HFFc6 (cell line): ENCODE results near the gene CCNK. TPM values are rescaled to one million over a fixed set of nuclear protein-coding genes. Genes with fewer than 3 reads are reported as not detected.

Experiments
- DNase-seq: peaks from one replicate; pipeline ENCODE4 v3.0.0-alpha.2; 2018
- H3K27ac Mint-ChIP-seq: 2 replicates; pipeline ENCODE4 v1.8.0; 2020; ENCODE audit warnings: mild to moderate bottlenecking, mixed read lengths
- H3K27me3 Mint-ChIP-seq: 2 replicates; pipeline ENCODE4 v1.8.0; 2021; ENCODE audit warnings: mild to moderate bottlenecking, moderate library complexity, mixed read lengths; ENCODE audit not compliant: insufficient read depth
- H3K36me3 Mint-ChIP-seq: 2 replicates; pipeline ENCODE4 v1.8.0; 2021; ENCODE audit warnings: low read depth, mixed read lengths
- H3K4me1 Mint-ChIP-seq: 2 replicates; pipeline ENCODE4 v1.8.0; 2020; ENCODE audit warnings: low read depth, mixed read lengths
- H3K4me3 Mint-ChIP-seq: 2 replicates; pipeline ENCODE4 v1.8.0; 2020; ENCODE audit warnings: mild to moderate bottlenecking, moderate library complexity, mixed read lengths
- H3K9me3 Mint-ChIP-seq: 2 replicates; pipeline ENCODE4 v1.8.0; 2020; ENCODE audit warnings: mild to moderate bottlenecking, mixed read lengths
- total RNA-seq, 6 experiments: library from RNA; stranded (reverse); fragmentation: NEBNext Ultra II Directional; extraction: Animal tissue kit (Norgen Biotek cat#: 25700); gene quantifications; 2 replicates in 1 of 6; 3 replicates in 5 of 6; pipeline ENCODE4 v1.2.3, GENCODE V29; 2021
- TF ChIP-seq, protein P1 (sequence below): fragments of 200-600 bp; sonication (generic); IDR thresholded peaks from 2 replicates; pipeline ENCODE4 v1.5.0; 2021; ENCODE audit warnings: antibody characterized with exemption, mild to moderate bottlenecking

Gene CCNK
- total RNA-seq, 6 experiments from 2014 or later, result 74.9 to 93.1 (median 86.4) TPM

- peaks cover 1% of the 10 kb centered on the region for H3K27me3 Mint-ChIP-seq
- no peak overlapping the region for H3K4me3 Mint-ChIP-seq
- no peaks in the 10 kb centered on the region for H3K9me3 Mint-ChIP-seq
- no peak overlapping the region for H3K27ac Mint-ChIP-seq
- DNase-seq, result no peak
- no peaks in the 10 kb centered on the region for H3K36me3 Mint-ChIP-seq
- TF ChIP-seq, protein P1, sequence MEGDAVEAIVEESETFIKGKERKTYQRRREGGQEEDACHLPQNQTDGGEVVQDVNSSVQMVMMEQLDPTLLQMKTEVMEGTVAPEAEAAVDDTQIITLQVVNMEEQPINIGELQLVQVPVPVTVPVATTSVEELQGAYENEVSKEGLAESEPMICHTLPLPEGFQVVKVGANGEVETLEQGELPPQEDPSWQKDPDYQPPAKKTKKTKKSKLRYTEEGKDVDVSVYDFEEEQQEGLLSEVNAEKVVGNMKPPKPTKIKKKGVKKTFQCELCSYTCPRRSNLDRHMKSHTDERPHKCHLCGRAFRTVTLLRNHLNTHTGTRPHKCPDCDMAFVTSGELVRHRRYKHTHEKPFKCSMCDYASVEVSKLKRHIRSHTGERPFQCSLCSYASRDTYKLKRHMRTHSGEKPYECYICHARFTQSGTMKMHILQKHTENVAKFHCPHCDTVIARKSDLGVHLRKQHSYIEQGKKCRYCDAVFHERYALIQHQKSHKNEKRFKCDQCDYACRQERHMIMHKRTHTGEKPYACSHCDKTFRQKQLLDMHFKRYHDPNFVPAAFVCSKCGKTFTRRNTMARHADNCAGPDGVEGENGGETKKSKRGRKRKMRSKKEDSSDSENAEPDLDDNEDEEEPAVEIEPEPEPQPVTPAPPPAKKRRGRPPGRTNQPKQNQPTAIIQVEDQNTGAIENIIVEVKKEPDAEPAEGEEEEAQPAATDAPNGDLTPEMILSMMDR, result no peak
- H3K4me1 Mint-ChIP-seq, result peaks cover 58% of the 10 kb centered on the region
Observed at GRCh38 chr14:99534333-99534732, 53.1 kb downstream of the CCNK start.

GRCh38 chr14:99534863-99535262, 53.7 kb downstream of the CCNK start:
- peaks cover 1% of the 10 kb centered on the region for H3K27me3 Mint-ChIP-seq
- H3K4me1 Mint-ChIP-seq, result peaks cover 55% of the 10 kb centered on the region
- TF ChIP-seq, protein P1, result no peak
- no peak for DNase-seq
- H3K9me3 Mint-ChIP-seq, result no peaks in the 10 kb centered on the region
- H3K27ac Mint-ChIP-seq, result no peak overlapping the region
- no peak overlapping the region for H3K4me3 Mint-ChIP-seq
- no peaks in the 10 kb centered on the region for H3K36me3 Mint-ChIP-seq

GRCh38 chr14:99535448-99535847, 54.2 kb downstream of the CCNK start:
- no peak for DNase-seq
- TF ChIP-seq, protein P1, result no peak
- no peak overlapping the region for H3K4me3 Mint-ChIP-seq

DNA sequence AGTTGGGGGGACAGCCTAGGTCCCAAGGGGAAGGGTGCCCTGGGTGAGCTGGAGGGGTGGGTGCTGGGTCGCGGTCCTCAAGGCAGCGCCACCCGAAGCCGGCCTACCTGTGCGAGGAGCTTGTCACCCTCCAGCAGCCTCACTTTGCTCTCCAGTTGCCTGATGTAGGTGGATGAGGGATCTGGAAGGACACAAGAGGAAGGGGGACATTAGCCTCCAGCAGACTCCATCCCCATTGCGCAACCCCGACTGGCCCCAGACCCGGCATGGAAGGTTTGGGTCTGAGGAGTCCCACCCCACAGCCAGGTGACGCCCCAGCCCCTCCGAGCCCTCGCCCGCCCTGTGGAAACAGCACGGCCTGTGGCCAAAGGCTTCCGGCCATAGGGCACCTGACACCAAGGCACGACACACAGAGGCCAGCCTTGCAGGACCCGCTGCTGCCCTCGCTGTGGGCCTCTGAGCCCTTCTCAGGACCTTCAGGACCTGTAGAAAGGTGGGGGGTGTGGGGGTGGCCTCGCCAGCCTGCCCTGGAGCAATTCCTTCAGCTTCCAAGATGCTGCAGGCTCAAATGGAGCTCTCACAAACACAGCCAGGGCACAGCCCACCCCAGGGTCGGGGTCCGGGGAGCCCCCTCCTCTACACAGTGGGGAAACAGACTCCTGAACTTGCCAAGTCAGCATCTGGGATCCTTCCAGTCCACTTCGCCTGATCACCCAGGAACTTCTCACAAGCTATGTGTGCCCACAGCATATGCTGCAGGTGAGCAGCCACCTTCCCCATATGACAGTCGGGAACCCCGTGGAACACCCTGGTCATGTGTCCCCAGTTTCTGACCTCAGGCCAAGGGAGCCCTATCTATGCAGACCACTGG, 54.9 kb downstream of the CCNK start:
- TF ChIP-seq, protein P1, result no peak
- Mint-ChIP-seq H3K4me3 (no peak overlapping the region), H3K4me1 (peaks cover 45% of the 10 kb centered on the region), H3K9me3 (no peaks in the 10 kb centered on the region), H3K27me3 (peaks cover 1% of the 10 kb centered on the region), H3K27ac (peak overlapping the region; percentile 76), H3K36me3 (no peaks in the 10 kb centered on the region)
- no peak for DNase-seq

More at GRCh38 chr14:99535448-99535847, 54.2 kb downstream of the CCNK start:
- H3K9me3 Mint-ChIP-seq, result no peaks in the 10 kb centered on the region
- H3K4me1 Mint-ChIP-seq, result peaks cover 49% of the 10 kb centered on the region
- no peaks in the 10 kb centered on the region for H3K36me3 Mint-ChIP-seq
- peaks cover 1% of the 10 kb centered on the region for H3K27me3 Mint-ChIP-seq
- H3K27ac Mint-ChIP-seq, result no peak overlapping the region

GRCh38 chr14:99537399-99537798, 56.2 kb downstream of the CCNK start:
- peak overlapping the region; percentile 51 for H3K4me3 Mint-ChIP-seq
- H3K36me3 Mint-ChIP-seq, result no peaks in the 10 kb centered on the region
- peaks cover 45% of the 10 kb centered on the region for H3K4me1 Mint-ChIP-seq
- TF ChIP-seq, protein P1, result no peak
- DNase-seq, result peak; percentile 75
- H3K9me3 Mint-ChIP-seq, result no peaks in the 10 kb centered on the region
- peaks cover 1% of the 10 kb centered on the region for H3K27me3 Mint-ChIP-seq
- H3K27ac Mint-ChIP-seq, result peak overlapping the region; percentile 92
